Renal pelvis (tissue), 4 donors: ENCODE data around the gene FAM20C. TPM values are rescaled to one million over a fixed set of nuclear protein-coding genes. Genes with fewer than 3 reads are reported as not detected.

Source experiments
- DNase-seq: peaks from one replicate; pipeline ENCODE4 v3.0.0-alpha.2; 2013
- polyA plus RNA-seq, 3 donors: library from polyadenylated mRNA; unstranded; fragments of 120-200 nt; gene quantifications; one replicate each; pipeline ENCODE4 v1.2.1, GENCODE V29; 2013; ENCODE audit not compliant: insufficient read length in 3 of 3

FAM20C gene
- polyA plus RNA-seq, 3 donors = 65.7 to 74.8 (median 74.8) TPM

GRCh38 chr7:266851-267840, 74.8 kb downstream of the FAM20C start:
- DNase-seq = no peak

GRCh38 chr7:268991-269390, 76.6 kb downstream of the FAM20C start:
- DNase-seq = no peak

GRCh38 chr7:269721-270120, 77.3 kb downstream of the FAM20C start:
- DNase-seq = no peak

- DNase-seq = no peak
Measured at GRCh38 chr7:270351-270983, 78.1 kb downstream of the FAM20C start.

GRCh38 chr7:271266-272107, 79.1 kb downstream of the FAM20C start:
- DNase-seq = no peak

- DNase-seq = no peak
Measured at GRCh38 chr7:272108-272615, 79.8 kb downstream of the FAM20C start.

GRCh38 chr7:272631-273030, 80.3 kb downstream of the FAM20C start:
- no peak for DNase-seq

GRCh38 chr7:273327-273726, 81.0 kb downstream of the FAM20C start:
- no peak for DNase-seq

- DNase-seq = no peak
Measured at GRCh38 chr7:274266-274665, 81.9 kb downstream of the FAM20C start.

- DNase-seq = no peak
Measured at GRCh38 chr7:276230-276835, 84.0 kb downstream of the FAM20C start.

- DNase-seq = no peak
Measured at GRCh38 chr7:277228-277627, 84.9 kb downstream of the FAM20C start.

- no peak for DNase-seq
Measured at GRCh38 chr7:278081-278480, 85.7 kb downstream of the FAM20C start.

GRCh38 chr7:279821-280220, 87.5 kb downstream of the FAM20C start:
- no peak for DNase-seq

- DNase-seq = no peak
Measured at GRCh38 chr7:280461-280860, 88.1 kb downstream of the FAM20C start.

- no peak for DNase-seq
Measured at GRCh38 chr7:281637-282036, 89.3 kb downstream of the FAM20C start.

GRCh38 chr7:282621-283020, 90.2 kb downstream of the FAM20C start:
- no peak for DNase-seq

- no peak for DNase-seq
Measured at GRCh38 chr7:284762-285722, 92.7 kb downstream of the FAM20C start.

- no peak for DNase-seq
Measured at GRCh38 chr7:285731-286130, 93.4 kb downstream of the FAM20C start.

GRCh38 chr7:286266-286665, 93.9 kb downstream of the FAM20C start:
- DNase-seq = no peak

- DNase-seq = no peak
Measured at GRCh38 chr7:288671-289101, 96.3 kb downstream of the FAM20C start.
